Measurements from ENCODE around the gene CCDC32. TPM values are rescaled to one million over a fixed set of nuclear protein-coding genes. Genes with fewer than 3 reads are reported as not detected.

Gene CCDC32
- total RNA-seq, 4 donors from 2014 or later: 26.0 to 37.2 (median 33.4) TPM

DNA sequence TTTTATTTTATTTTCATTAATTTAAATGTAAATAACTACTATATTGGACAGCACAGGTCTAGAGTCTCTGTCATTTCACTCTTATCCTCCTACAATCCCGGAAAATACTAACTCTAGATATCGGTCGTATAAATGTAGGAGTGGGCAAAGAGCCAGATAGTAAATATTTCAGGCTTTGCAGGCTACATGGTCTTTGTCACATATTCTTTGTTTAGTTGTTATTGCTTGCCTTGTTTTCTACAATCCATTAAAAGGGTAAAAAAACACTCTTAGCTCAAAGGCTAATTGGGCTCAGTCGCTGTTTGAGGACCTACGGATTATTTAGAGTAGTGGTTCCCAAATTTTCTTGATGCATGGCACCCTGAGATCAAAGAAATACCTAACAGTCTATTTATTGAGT lies 30.9 kb upstream of the CCDC32 start:
- TF ChIP-seq, protein P1, sequence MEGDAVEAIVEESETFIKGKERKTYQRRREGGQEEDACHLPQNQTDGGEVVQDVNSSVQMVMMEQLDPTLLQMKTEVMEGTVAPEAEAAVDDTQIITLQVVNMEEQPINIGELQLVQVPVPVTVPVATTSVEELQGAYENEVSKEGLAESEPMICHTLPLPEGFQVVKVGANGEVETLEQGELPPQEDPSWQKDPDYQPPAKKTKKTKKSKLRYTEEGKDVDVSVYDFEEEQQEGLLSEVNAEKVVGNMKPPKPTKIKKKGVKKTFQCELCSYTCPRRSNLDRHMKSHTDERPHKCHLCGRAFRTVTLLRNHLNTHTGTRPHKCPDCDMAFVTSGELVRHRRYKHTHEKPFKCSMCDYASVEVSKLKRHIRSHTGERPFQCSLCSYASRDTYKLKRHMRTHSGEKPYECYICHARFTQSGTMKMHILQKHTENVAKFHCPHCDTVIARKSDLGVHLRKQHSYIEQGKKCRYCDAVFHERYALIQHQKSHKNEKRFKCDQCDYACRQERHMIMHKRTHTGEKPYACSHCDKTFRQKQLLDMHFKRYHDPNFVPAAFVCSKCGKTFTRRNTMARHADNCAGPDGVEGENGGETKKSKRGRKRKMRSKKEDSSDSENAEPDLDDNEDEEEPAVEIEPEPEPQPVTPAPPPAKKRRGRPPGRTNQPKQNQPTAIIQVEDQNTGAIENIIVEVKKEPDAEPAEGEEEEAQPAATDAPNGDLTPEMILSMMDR (IDR thresholded peaks at IDR 0.05): no peak
- no peak for ATAC-seq (ENCODE audit: low FRiP score)
- DNase-seq (ENCODE audit: low spot score): no peak

DNA sequence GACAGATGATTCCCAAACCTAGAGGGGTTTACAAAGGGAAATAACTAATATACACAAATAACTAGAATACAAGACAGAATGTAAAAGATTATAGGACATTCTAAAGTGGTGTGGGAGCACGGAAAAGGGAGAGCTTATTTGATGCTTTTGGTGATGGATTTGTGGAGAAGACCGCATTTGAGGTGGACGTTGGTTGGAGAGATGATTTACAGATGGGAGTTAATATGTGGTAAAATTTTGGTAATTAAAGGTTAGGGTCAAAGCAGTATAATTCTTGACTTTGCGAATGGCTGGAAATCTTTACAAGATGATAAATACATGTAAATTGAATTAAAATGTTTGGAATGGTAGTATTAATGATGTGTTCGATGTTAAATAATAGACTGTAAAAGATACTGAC lies 30.4 kb upstream of the CCDC32 start:
- DNase-seq (ENCODE audit: low spot score) (no peak), ATAC-seq (ENCODE audit: low FRiP score) (no peak)
- TF ChIP-seq, protein P1 (IDR thresholded peaks at IDR 0.05): no peak

DNA sequence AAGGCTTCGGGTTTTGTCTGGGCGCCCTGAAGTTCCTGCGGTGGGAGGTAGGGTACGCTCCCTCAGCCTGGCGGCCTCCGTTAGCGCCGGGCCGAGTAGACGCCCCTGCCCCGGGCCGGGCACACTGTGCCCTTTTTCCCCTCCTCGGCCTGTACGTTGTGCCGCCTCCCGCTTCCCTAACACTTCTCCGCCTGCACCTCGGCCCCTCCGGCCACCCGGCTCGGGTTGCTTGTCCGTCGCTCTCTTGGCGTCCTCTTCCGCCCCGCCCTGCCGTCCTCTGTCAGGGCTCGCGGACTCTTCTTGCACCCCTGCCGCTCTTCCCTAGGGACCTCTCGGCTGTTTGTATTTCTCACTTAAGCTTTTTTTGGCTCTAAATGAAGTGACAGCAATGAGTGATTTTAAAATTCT lies 29.6 kb upstream of the CCDC32 start:
- peak; percentile 38 for ATAC-seq (ENCODE audit: low FRiP score)
- TF ChIP-seq, protein P1 (IDR thresholded peaks at IDR 0.05): no peak
- no peak for DNase-seq (ENCODE audit: low spot score)

DNA sequence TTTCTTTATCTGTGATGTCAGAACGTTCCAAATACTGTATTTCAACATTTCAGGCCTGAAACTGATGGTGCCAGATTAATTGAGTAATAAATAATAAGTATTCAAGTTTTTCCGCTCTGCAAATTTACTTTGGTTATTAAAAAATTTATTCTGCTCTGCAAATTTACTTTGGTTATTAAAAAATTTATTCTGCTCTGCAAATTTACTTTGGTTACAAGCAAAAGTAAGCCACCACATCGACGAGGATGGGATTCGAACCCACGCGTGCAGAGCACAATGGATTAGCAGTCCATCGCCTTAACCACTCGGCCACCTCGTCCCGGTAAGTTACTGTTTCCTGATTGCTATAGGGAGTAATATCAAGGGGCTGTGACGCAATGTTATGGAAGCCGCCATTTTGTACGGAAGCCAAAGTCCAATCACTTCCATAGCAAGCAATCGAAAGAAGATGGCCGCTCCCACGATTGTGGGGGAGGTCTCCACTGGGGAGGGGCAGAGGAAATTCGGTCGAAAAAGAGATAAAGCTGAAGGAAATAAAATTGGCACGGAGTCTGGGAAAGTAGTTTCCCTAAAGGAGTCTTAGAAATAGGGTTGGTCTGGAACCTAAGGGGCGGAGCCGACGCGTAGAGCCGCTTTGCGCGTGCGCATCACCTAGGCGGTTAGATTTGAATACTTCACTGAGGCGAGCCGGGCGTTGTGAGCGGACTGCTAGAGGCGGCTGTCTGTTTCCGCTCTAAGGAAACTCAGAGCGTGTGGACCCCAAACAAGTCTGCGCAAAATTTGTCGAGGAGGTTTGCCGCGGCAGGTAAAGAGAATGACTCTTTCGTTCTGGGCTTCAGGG lies 29.0 kb upstream of the CCDC32 start, which contains the start of gene KNL1:
TSS of gene KNL1 (plus strand) at position 662 of the 841 bp plus-strand sequence. CDS start 8,683 bp downstream, outside the sequence.
- ATAC-seq (ENCODE audit: low FRiP score) (peak; percentile 90), DNase-seq (ENCODE audit: low spot score) (peak; percentile 86)
- TF ChIP-seq, protein P1 (IDR thresholded peaks at IDR 0.05): no peak

DNA sequence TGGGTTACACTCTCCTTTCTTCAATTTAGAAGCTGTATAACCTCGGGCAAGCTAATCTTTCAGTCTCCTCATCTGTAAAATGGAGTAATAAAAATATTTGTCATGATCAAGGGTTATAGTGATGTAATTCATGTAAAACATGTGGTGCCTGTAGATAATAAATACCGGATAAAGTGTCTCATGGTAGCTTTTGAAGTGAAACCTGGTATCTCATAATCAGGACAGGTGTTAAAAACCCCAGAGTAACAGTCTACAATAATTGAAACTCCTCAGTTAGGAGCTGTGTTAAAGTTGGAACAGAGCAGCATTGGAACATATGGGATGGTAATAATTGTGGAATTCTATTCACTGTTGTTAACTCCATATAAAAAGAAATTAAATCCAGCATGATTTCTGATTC lies 28.3 kb upstream of the CCDC32 start:
- ATAC-seq (ENCODE audit: low FRiP score) (no peak), DNase-seq (ENCODE audit: low spot score) (no peak)
- TF ChIP-seq, protein P1 (IDR thresholded peaks at IDR 0.05): no peak

DNA sequence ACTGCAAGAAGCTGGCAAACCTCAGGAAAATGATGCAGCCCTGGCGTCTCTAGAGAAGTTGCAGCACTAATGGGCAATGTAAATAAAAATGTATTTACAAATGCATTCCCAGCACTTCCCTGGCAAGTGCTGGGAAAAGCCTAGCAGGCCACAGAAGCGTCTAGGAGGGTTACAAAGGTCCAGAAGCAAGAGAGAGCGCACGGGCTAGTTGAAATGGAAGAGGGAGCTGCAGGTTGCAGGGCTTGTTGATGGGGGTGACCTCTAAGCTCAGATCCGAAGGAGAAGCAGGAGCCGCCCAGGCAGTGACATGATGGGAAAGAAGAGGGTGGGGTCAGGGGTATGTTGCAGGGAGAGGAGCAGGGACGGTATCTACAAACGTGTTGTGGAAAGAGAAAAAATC lies 26.5 kb upstream of the CCDC32 start:
- TF ChIP-seq, protein P1 (IDR thresholded peaks at IDR 0.05): no peak
- DNase-seq (ENCODE audit: low spot score) (no peak), ATAC-seq (ENCODE audit: low FRiP score) (no peak)

DNA sequence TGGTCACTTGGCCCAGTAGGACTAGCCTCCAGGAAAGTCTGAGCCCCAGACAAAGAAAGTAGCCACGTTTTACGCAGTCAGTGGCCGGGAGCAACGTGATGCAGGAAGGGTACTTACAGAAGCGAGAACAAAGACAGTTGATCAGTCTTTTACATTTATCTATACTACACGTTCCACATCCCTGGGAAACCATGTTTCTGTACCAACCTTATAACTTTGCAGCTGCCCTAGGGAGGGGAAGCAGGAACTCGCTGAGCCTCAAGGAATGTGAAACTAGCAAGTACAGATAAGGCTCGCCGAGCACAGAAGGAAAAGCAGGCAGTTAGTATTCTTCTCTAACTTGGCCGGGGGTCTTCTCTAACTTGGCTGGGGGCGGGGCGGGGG lies 25.8 kb upstream of the CCDC32 start:
- ATAC-seq (ENCODE audit: low FRiP score): no peak
- TF ChIP-seq, protein P1 (IDR thresholded peaks at IDR 0.05): no peak
- no peak for DNase-seq (ENCODE audit: low spot score)

Measured in omental fat pad (tissue), 4 donors.